SW 1271 (cell line): ENCODE measurements around the gene ELK3.

ENCODE experiments used
- DNase-seq, 2 experiments: peaks; one replicate each; lab custom pipeline; 2025; lab: John Stamatoyannopoulos, UW

ELK3 gene

DNA sequence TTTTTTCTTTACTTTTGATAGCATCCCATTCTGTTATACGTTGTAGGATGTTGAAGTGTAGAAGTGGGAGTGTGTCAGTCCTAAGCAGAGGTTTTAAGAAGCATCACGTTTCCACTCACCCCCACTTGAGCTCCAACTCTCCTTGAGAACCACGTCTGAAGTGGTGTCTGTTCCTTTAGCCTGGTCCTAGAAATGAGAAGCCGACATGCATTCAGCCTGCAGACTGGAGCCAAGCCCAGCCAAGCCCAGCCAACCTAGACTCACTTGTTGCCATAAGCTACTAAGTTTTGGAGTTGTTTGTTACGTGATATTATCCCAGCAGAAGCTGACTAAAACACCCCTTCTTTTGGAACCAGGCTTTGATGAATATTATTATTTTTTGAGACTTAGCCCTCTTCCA lies 4.4 kb upstream of the ELK3 start:
- no peak for DNase-seq

DNA sequence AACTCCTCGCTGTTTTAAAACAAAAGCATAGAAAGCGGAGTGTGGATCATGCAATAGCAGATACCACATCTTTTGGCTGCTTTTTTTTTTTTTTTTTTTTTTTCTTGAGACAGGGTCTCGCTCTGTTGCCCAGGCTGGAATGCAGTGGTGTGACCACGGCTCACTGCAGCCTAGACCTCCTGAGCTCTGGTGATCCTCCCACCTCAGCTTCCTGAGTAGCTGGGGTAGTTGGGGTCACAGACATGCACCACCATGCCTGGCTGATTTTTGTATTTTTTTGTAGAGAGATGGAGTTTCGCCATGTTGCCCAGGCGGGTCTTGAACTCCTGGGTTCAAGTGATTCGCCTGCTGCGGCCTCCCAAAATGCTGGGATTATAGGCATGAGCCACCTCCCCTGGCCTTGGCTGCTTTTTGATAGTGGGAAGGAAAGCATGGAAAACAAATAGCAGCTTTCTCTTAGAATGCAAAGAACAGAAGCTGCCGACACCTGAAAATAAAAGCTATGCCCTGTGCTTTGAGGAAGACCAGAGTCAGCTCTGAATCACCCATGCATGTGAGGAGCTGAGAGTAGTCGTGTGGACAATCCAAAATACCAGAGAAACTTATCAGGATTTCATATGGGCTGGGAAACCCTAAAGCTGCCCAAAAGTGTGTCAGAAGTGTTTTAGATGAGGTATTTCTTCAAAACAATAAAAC lies 3.6 kb upstream of the ELK3 start:
- DNase-seq = no peak

- no peak for DNase-seq
These were observed 1.1 kb upstream of the ELK3 start for GRCh38 chr12:96192926-96193573.

- no peak for DNase-seq
These were observed 358 bp downstream of the ELK3 start for GRCh38 chr12:96194576-96194889.

- peak; percentile 53 to 73 for DNase-seq
These were observed 1.0 kb downstream of the ELK3 start for GRCh38 chr12:96194971-96195844.

DNA sequence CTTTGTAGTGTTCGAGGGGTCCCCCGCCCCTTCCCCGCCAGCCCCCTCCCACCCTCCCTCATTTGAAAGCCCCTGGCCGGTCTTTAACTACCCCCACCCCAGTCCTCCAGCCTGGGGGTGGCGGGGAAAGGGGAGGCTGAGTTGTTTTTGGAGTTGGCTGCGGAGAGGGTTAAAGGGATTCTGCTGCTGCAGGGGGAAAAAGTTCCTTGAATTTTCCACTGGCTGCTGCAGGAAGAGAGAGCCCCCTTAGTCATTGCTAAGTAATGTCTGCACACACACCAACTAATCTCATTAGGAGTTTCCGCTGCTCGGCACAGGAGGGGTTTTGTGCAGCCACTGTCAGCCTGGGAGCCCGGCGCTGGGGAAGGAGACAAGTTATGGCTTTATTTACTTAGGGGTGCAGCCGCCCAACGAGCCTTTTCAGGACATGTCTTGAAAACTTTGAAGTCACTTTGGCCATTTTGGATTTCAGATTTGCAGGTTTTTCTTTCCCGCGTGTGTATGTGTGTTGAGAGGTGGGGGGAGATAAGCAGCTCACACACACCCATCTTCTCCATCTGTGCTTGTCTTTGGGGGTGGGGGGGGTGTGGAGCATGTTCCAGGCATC lies 1.8 kb downstream of the ELK3 start:
- DNase-seq = peak; percentile 53 to 80

- DNase-seq = peak in 1 of 2 experiments; percentile 59
These were observed 2.6 kb downstream of the ELK3 start for GRCh38 chr12:96196781-96197180.

GRCh38 chr12:96197503-96198272 lies 3.5 kb downstream of the ELK3 start:
- DNase-seq = peak; percentile 85 to 94

DNA sequence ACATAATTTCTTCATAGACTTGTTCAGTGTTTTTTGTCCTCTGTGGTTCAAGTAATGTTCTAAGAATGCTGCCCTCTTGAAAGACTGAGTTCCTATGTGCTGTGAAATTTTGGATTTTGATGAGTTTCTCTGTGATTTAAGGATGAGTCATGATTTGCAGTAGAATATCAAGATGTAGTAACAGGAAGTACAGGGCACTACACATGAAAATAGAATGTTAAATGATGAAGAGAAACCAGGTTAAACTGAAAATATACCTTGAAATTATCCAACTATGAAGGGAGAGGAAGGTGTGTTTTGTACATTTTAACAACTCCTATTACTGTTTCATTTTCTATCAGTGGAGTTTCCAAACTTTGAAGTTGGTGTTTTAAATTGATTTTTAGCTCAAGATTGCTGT lies 4.8 kb downstream of the ELK3 start:
- DNase-seq = peak; percentile 76 to 95

DNA sequence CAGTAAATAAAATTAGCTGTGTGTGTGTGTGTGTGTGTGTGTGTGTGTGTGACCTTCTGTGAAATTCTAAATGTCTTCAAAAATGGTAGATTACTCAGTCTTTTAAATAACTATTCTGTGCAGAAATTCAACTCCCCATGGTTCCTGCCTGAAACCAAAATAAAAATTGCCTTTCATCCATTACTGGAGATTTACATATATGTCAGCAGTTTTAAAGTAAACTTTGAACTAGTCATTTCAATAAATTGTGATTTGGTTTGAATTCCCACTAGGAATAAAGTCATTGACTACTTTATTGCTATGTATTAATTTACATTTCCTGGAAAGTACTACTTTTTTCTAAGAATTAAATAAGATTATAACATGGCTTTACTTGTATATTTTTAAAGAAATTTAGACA lies 5.3 kb downstream of the ELK3 start:
- no peak for DNase-seq

DNA sequence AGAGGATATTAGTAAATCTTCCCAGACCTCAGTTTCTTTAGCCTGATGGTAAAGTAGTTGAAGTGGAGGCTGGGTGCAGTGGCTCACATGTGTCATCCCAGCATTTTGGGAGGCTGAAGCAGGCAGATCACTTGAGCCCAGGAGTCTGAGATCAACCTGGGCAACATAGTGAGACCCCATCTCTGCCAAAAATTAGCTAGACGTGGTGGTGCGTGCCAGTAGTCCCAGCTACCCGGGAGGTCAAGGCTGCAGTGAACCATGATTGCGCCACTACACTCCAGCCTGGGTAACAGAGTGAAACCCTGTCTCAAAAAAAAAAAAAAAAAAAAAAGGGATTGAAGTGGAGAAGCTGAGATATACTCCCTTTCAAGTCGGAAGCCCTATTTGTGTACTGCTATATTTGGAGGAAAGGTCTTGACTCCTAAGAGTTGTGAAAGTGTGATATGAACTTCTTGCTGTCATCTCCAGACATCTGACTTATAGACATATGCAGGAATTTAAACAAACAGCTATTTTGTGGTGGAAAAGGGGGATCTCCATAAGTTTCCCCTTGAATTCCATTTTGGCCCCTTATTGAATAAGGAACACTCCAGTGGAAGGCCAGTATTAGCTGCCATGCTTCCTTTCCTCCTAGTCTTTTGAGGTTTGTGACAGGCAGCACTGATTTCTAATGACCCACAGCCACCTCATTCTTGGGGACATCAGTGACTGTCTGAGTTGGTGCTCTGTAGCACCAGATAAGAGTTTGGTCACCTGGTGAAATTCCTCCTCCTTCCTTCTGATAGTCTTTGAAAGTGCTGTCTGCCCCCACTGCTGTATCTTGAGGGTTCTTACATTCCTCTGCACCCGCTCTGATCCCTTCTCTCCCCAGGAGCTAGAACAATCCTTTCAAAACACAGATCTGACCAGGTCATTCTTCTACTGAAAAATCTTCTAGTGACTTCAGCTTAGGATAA lies 7.4 kb downstream of the ELK3 start:
- no peak for DNase-seq

GRCh38 chr12:96204381-96204780 lies 10.2 kb downstream of the ELK3 start:
- DNase-seq = no peak

- DNase-seq = no peak
These were observed 11.7 kb downstream of the ELK3 start for GRCh38 chr12:96205908-96206307.

GRCh38 chr12:96206936-96207662 lies 12.9 kb downstream of the ELK3 start:
- no peak for DNase-seq

DNA sequence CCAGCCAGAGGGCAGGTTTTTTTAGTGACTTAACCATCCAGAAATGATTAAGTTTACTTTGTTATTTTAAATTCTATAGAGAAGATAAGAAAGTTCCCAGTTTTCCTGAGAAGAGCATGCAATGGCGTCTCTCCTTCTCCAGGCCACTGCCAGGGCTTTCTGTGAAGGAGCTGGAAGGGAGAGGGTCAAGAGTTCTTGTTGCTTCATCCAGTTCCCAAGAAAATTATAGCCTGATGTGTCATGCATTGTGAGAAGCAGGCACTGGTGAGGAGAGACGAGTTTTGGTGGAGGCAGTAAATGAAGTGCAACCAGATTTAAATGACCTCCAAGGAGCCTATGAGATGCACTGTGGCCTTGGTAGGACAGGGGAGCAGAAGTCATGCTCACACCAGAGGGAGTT lies 14.2 kb downstream of the ELK3 start:
- DNase-seq = no peak

GRCh38 chr12:96208801-96209549 lies 14.8 kb downstream of the ELK3 start:
- DNase-seq = no peak

GRCh38 chr12:96210376-96211055 lies 16.3 kb downstream of the ELK3 start:
- no peak for DNase-seq

GRCh38 chr12:96211988-96212387 lies 17.8 kb downstream of the ELK3 start:
- no peak for DNase-seq
